ENCODE results near the gene DDX18. TPM values are rescaled to one million over a fixed set of nuclear protein-coding genes. Genes with fewer than 3 reads are reported as not detected.

DDX18 gene
- total RNA-seq, 1 donor from 2014 or later: 20.4 TPM

- DNase-seq (ENCODE audit: low spot score): no peak
- ATAC-seq: no peak
Measured at GRCh38 chr2:117833911-117834310, 19.4 kb downstream of the DDX18 start.

GRCh38 chr2:117834992-117835391 lies 20.5 kb downstream of the DDX18 start:
- ATAC-seq: no peak
- DNase-seq (ENCODE audit: low spot score): no peak

GRCh38 chr2:117835990-117836760 lies 21.7 kb downstream of the DDX18 start:
- ATAC-seq: peak; percentile 97
- DNase-seq (ENCODE audit: low spot score): peak; percentile 86

GRCh38 chr2:117845304-117845703 lies 30.8 kb downstream of the DDX18 start:
- DNase-seq (ENCODE audit: low spot score): no peak
- no peak for ATAC-seq

GRCh38 chr2:117850015-117850414 lies 35.5 kb downstream of the DDX18 start:
- no peak for DNase-seq (ENCODE audit: low spot score)
- ATAC-seq: no peak

- no peak for DNase-seq (ENCODE audit: low spot score)
Measured at GRCh38 chr2:117850461-117850860, 36.0 kb downstream of the DDX18 start.

GRCh38 chr2:117851969-117852368 lies 37.5 kb downstream of the DDX18 start:
- ATAC-seq (no peak), DNase-seq (ENCODE audit: low spot score) (no peak)

More at GRCh38 chr2:117850461-117850860, 36.0 kb downstream of the DDX18 start:
- ATAC-seq: no peak

GRCh38 chr2:117853316-117853715 lies 38.8 kb downstream of the DDX18 start:
- no peak for DNase-seq (ENCODE audit: low spot score)
- no peak for ATAC-seq

- ATAC-seq (no peak), DNase-seq (ENCODE audit: low spot score) (no peak)
Measured at GRCh38 chr2:117853873-117854272, 39.4 kb downstream of the DDX18 start.

- ATAC-seq (no peak), DNase-seq (ENCODE audit: low spot score) (no peak)
Measured at GRCh38 chr2:117854610-117855009, 40.1 kb downstream of the DDX18 start.

- ATAC-seq (no peak), DNase-seq (ENCODE audit: low spot score) (no peak)
Measured at GRCh38 chr2:117855886-117856285, 41.4 kb downstream of the DDX18 start.

- no peak for ATAC-seq
Measured at GRCh38 chr2:117856415-117857210, 42.1 kb downstream of the DDX18 start.

GRCh38 chr2:117858336-117858735 lies 43.8 kb downstream of the DDX18 start:
- ATAC-seq: no peak
- no peak for DNase-seq (ENCODE audit: low spot score)

More at GRCh38 chr2:117856415-117857210, 42.1 kb downstream of the DDX18 start:
- DNase-seq (ENCODE audit: low spot score): no peak

- ATAC-seq: no peak
- no peak for DNase-seq (ENCODE audit: low spot score)
Measured at GRCh38 chr2:117858892-117859531, 44.5 kb downstream of the DDX18 start.

- no peak for ATAC-seq
- no peak for DNase-seq (ENCODE audit: low spot score)
Measured at GRCh38 chr2:117859532-117859911, 45.0 kb downstream of the DDX18 start.

- no peak for ATAC-seq
- no peak for DNase-seq (ENCODE audit: low spot score)
Measured at GRCh38 chr2:117859924-117860647, 45.6 kb downstream of the DDX18 start.

GRCh38 chr2:117862459-117862858 lies 48.0 kb downstream of the DDX18 start:
- ATAC-seq: no peak

GRCh38 chr2:117875786-117876185 lies 61.3 kb downstream of the DDX18 start:
- no peak for ATAC-seq
- no peak for DNase-seq (ENCODE audit: low spot score)

More at GRCh38 chr2:117862459-117862858, 48.0 kb downstream of the DDX18 start:
- DNase-seq (ENCODE audit: low spot score): no peak

GRCh38 chr2:117879003-117879402 lies 64.5 kb downstream of the DDX18 start:
- no peak for ATAC-seq

More at GRCh38 chr2:117879003-117879402, 64.5 kb downstream of the DDX18 start:
- DNase-seq (ENCODE audit: low spot score): no peak

Data from left lobe of liver (tissue), 2 donors.